ENCODE results near the gene ARID5B.

DNA sequence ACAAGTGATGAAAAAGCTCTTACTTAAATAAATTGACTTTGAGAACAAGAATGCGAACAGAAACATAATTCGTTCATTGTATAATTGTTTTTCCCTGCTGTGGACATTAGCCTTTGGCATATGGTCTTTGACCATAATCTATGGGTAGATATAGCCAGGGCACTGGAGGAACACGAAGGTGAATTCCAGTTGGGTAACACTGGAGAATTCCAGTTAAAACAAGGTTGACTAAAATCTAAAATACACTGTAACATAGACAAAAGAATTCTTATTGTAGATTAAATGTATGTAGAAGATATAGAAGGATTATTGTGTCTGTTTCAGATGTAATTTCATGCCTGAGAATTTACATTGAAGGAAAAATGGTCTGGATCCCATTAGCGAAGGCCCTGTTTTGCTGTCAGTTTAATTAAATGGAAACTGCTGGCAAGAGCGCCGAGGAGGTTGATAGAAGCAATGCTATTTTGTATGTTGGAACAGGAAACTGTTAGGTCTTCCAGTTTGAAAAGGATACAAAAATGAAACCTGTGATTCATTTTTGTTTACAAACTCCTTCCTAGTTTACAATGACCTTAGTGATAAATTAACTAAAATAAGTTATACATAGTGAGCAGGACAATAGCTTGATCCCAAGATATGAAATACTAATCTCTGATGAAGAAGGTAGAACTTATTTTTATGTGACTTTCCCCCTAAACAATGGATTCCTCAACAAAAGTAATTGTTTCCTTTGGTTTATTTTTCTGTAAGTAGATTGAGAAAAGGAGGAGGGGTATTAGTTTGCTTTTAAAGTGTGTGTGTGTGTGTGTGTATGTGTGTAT, 68.9 kb downstream of the ARID5B start:
- TF ChIP-seq, protein P1, sequence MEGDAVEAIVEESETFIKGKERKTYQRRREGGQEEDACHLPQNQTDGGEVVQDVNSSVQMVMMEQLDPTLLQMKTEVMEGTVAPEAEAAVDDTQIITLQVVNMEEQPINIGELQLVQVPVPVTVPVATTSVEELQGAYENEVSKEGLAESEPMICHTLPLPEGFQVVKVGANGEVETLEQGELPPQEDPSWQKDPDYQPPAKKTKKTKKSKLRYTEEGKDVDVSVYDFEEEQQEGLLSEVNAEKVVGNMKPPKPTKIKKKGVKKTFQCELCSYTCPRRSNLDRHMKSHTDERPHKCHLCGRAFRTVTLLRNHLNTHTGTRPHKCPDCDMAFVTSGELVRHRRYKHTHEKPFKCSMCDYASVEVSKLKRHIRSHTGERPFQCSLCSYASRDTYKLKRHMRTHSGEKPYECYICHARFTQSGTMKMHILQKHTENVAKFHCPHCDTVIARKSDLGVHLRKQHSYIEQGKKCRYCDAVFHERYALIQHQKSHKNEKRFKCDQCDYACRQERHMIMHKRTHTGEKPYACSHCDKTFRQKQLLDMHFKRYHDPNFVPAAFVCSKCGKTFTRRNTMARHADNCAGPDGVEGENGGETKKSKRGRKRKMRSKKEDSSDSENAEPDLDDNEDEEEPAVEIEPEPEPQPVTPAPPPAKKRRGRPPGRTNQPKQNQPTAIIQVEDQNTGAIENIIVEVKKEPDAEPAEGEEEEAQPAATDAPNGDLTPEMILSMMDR (IDR thresholded peaks at IDR 0.05) = no peak
- no peak for TF ChIP-seq POLR2A (IDR thresholded peaks at IDR 0.05)

Measured in Peyer's patch (tissue), 4 donors.